Measurements from ENCODE around the gene VEGFC. TPM values are rescaled to one million over a fixed set of nuclear protein-coding genes. Genes with fewer than 3 reads are reported as not detected.

The VEGFC gene
- total and polyA plus RNA-seq, 2 experiments from 2014 or later = 2.9 to 4.2 TPM

DNA sequence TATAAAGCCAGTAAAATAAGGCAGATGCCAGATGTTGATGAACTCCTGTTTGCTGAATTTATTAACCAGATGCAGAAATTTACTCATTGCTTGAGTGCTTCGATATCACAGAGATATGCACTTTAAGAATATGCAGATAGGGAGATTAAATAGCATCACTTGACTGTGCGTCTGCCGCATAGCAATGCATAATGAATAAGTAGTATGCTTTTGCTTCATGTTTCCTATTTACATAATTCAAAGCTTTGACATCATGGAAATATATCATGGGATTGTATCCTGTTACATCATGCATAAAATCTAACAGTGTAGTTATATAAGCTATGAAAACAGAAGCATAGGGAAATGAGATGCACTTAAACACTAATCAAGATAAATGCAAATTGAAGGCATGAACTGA lies 45.9 kb downstream of the VEGFC start:
- H3K79me2 ChIP-seq = no peaks in the 10 kb centered on the region
- H3K4me1 ChIP-seq (ENCODE audit: insufficient read depth) = no peaks in the 10 kb centered on the region
- no peak overlapping the region for H2AFZ ChIP-seq
- H3K27ac ChIP-seq = no peak overlapping the region
- no peaks in the 10 kb centered on the region for H3K9me2 ChIP-seq (replicated peaks; ENCODE audit: insufficient read depth)
- no peaks in the 10 kb centered on the region for H3K9me3 ChIP-seq (ENCODE audit: low read depth)
- WGBS (ENCODE audit: low lambda C conversion rate, missing lambda C conversion rate) = 92% methylated on average over 3 of the region's 3 CpGs
- H4K20me1 ChIP-seq (ENCODE audit: insufficient read depth, poor library complexity, severe bottlenecking) = no peaks in the 10 kb centered on the region
- no peaks in the 10 kb centered on the region for H3K27me3 ChIP-seq
- no peak overlapping the region for H3K4me3 ChIP-seq
- no peak for DNase-seq (ENCODE audit: low spot score)
- no peak overlapping the region for H3K4me2 ChIP-seq
- TF ChIP-seq EZH2 (IDR thresholded peaks at IDR 0.05; ENCODE audit: borderline replicate concordance) = no peak
- TF ChIP-seq, protein P1, sequence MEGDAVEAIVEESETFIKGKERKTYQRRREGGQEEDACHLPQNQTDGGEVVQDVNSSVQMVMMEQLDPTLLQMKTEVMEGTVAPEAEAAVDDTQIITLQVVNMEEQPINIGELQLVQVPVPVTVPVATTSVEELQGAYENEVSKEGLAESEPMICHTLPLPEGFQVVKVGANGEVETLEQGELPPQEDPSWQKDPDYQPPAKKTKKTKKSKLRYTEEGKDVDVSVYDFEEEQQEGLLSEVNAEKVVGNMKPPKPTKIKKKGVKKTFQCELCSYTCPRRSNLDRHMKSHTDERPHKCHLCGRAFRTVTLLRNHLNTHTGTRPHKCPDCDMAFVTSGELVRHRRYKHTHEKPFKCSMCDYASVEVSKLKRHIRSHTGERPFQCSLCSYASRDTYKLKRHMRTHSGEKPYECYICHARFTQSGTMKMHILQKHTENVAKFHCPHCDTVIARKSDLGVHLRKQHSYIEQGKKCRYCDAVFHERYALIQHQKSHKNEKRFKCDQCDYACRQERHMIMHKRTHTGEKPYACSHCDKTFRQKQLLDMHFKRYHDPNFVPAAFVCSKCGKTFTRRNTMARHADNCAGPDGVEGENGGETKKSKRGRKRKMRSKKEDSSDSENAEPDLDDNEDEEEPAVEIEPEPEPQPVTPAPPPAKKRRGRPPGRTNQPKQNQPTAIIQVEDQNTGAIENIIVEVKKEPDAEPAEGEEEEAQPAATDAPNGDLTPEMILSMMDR (IDR thresholded peaks at IDR 0.05; ENCODE audit: poor library complexity) = no peak
- no peak for TF ChIP-seq EZH2phosphoT487 (IDR thresholded peaks at IDR 0.05; ENCODE audit: low read depth, severe bottlenecking, unreplicated experiment)
- H3K36me3 ChIP-seq (replicated peaks; ENCODE audit: insufficient read depth, low read depth) = no peaks in the 10 kb centered on the region

DNA sequence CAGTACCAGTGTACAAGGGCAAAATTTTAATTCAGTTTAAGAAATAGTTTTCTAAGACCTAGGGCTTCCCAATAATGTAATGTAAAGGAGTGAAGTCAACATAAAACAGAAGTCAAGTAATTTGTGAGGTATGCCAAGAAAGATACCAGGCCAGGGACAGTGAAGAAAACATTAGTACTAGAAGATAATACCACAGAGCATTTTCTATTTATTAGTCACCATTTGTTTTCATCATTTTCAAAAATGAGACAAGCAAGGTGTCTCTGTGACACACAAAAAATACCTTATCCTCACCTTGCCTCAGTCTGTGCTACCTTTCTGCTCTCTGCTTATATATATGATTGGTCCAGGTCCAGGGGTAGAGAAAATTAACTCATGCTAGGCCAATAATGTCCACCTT lies 46.8 kb downstream of the VEGFC start:
- H3K27ac ChIP-seq = no peak overlapping the region
- no peak overlapping the region for H3K4me3 ChIP-seq
- H3K4me1 ChIP-seq (ENCODE audit: insufficient read depth) = no peaks in the 10 kb centered on the region
- no peak overlapping the region for H3K4me2 ChIP-seq
- no peak for TF ChIP-seq EZH2phosphoT487 (IDR thresholded peaks at IDR 0.05; ENCODE audit: low read depth, severe bottlenecking, unreplicated experiment)
- TF ChIP-seq, protein P1 (IDR thresholded peaks at IDR 0.05; ENCODE audit: poor library complexity) = no peak
- H2AFZ ChIP-seq = no peak overlapping the region
- no peaks in the 10 kb centered on the region for H4K20me1 ChIP-seq (ENCODE audit: insufficient read depth, poor library complexity, severe bottlenecking)
- H3K9me3 ChIP-seq (ENCODE audit: low read depth) = no peaks in the 10 kb centered on the region
- no peaks in the 10 kb centered on the region for H3K79me2 ChIP-seq
- no peak for DNase-seq (ENCODE audit: low spot score)
- H3K9me2 ChIP-seq (replicated peaks; ENCODE audit: insufficient read depth) = no peaks in the 10 kb centered on the region
- no peaks in the 10 kb centered on the region for H3K27me3 ChIP-seq
- no peaks in the 10 kb centered on the region for H3K36me3 ChIP-seq (replicated peaks; ENCODE audit: insufficient read depth, low read depth)

DNA sequence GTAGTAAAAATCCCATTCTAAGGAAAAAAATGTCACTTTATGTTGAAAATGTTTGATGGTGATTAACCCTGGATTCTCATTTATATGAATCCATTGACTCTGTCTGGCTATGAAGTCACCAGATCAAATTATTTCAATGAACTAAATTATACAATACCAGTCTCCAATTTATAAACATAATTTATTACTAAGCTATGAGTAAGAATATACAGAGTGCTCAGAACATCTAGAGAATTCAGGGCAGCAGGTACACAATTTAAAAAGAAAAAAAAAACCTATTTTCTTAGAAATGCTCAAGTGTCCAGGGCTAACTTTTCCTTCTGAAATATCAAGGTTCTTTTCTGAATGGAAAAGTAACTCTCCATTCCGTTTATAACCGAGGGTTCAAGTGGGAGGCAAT lies 48.6 kb downstream of the VEGFC start:
- H4K20me1 ChIP-seq (ENCODE audit: insufficient read depth, poor library complexity, severe bottlenecking) = no peaks in the 10 kb centered on the region

More for the DNA sequence above, 48.6 kb downstream of the VEGFC start:
- H3K4me2 ChIP-seq = no peak overlapping the region
- H3K27me3 ChIP-seq = no peaks in the 10 kb centered on the region
- no peak for DNase-seq (ENCODE audit: low spot score)
- H3K79me2 ChIP-seq = no peaks in the 10 kb centered on the region
- TF ChIP-seq EZH2 (IDR thresholded peaks at IDR 0.05; ENCODE audit: borderline replicate concordance) = no peak
- TF ChIP-seq, protein P1 (IDR thresholded peaks at IDR 0.05; ENCODE audit: poor library complexity) = no peak
- no peak for TF ChIP-seq EZH2phosphoT487 (IDR thresholded peaks at IDR 0.05; ENCODE audit: low read depth, severe bottlenecking, unreplicated experiment)
- H3K36me3 ChIP-seq (replicated peaks; ENCODE audit: insufficient read depth, low read depth) = no peaks in the 10 kb centered on the region
- H3K27ac ChIP-seq = no peak overlapping the region
- no peaks in the 10 kb centered on the region for H3K4me1 ChIP-seq (ENCODE audit: insufficient read depth)
- no peak overlapping the region for H2AFZ ChIP-seq
- H3K4me3 ChIP-seq = no peak overlapping the region
- no peaks in the 10 kb centered on the region for H3K9me2 ChIP-seq (replicated peaks; ENCODE audit: insufficient read depth)
- no peaks in the 10 kb centered on the region for H3K9me3 ChIP-seq (ENCODE audit: low read depth)
- WGBS (ENCODE audit: low lambda C conversion rate, missing lambda C conversion rate) = 98% methylated on average over 2 of the region's 2 CpGs

All from hepatocyte (in vitro differentiated cells).